K562 (cell line): ENCODE measurements around the gene ANKRD49. TPM values are rescaled to one million over a fixed set of nuclear protein-coding genes. Genes with fewer than 3 reads are reported as not detected.
A peak's percentile ranks its signal among the peaks of the same experiment; 100 is the strongest.

Source experiments
- ATAC-seq: fragments of 200-7000 bp; cut with Tn5 transposase; 3 replicates; pipeline ENCODE4 v1.9.1; 2020; ENCODE audit warnings: moderate library complexity
- BruUV-seq: library from RNA; stranded (reverse); fragments of 400-500 nt; replicated peaks from 2 replicates; lab custom pipeline; 2021; lab: Mats Ljungman, UMichigan
- CTCF ChIA-PET: fragments of 300-600 bp; formaldehyde crosslinking; extraction: SDS; loops from one replicate; lab custom pipeline; 2021; ENCODE audit warnings: low intra/inter-chr PET ratio; lab: Yijun Ruan, JAX
- POLR2A ChIA-PET: fragments of 300-600, 350-650 bp; sonication (Branson Sonifier 250); formaldehyde crosslinking; extraction: SDS; loops from one replicate; lab custom pipeline; 2021; ENCODE audit warnings: antibody characterized with exemption, inconsistent platforms; lab: Yijun Ruan, JAX
- DNase-seq, 4 experiments: peaks; one replicate each; pipeline versions ENCODE4 v3.0.0 to v3.0.0-alpha.2; 2011 to 2018; ENCODE audit warnings: low spot score in 3 of 4, mixed read lengths in 3 of 4; ENCODE audit errors: extremely low read depth in 1 of 4
- FAIRE-seq: peaks from 2 replicates; lab custom pipeline; 2011; peaks lifted over from hg19 to GRCh38; lab: Jason Lieb, UNC
- H2AFZ ChIP-seq: 2 replicates; pipeline ENCODE4 v1.6.0; 2011; ENCODE audit warnings: low read depth, low read length, control low read depth, inconsistent platforms
- H3K27ac ChIP-seq: fragments of 200-600 bp; 3 replicates; pipeline ENCODE4 v1.8.0; 2011; ENCODE audit warnings: low read depth, mild to moderate bottlenecking, control low read depth, inconsistent platforms, low read length, moderate library complexity, mixed read lengths; ENCODE audit errors: extremely low read depth
- H3K27me3 ChIP-seq, 2 experiments: fragments of 300-600 bp in 1 of 2; 2 replicates in 1 of 2; 3 replicates in 1 of 2; pipeline versions ENCODE4 v1.6.0 to v1.8.0; 2011; ENCODE audit warnings: inconsistent platforms in 2 of 2, low read length in 2 of 2, mild to moderate bottlenecking in 1 of 2, mixed read lengths in 1 of 2, moderate library complexity in 1 of 2; ENCODE audit not compliant: control insufficient read depth in 2 of 2, insufficient read depth in 2 of 2
- H3K36me3 ChIP-seq: fragments of 300-600 bp; 3 replicates; pipeline ENCODE4 v1.8.0; 2011; ENCODE audit warnings: mild to moderate bottlenecking, low read length, inconsistent platforms; ENCODE audit not compliant: control insufficient read depth, insufficient read depth
- H3K4me1 ChIP-seq, 2 experiments: fragments of 200-600 bp in 1 of 2; replicated peaks in 1 of 2; 2 replicates in 1 of 2; 3 replicates in 1 of 2; pipeline versions ENCODE4 v1.5.1 to v1.8.0; 2011; ENCODE audit warnings: inconsistent platforms in 2 of 2, low read length in 2 of 2, mild to moderate bottlenecking in 1 of 2, mixed read lengths in 1 of 2, moderate library complexity in 1 of 2; ENCODE audit not compliant: control insufficient read depth in 2 of 2, insufficient read depth in 2 of 2
- H3K4me2 ChIP-seq: 2 replicates; pipeline ENCODE4 v1.6.1; 2011; ENCODE audit warnings: low read length, control low read depth, inconsistent platforms, mixed read lengths; ENCODE audit not compliant: insufficient read depth
- H3K4me3 ChIP-seq: fragments of 200-600 bp; sonication (generic), shearing (Covaris generic); 2 replicates; pipeline ENCODE4 v1.5.1; 2016; ENCODE audit warnings: control low read depth, inconsistent platforms
- H3K79me2 ChIP-seq: fragments of 200-600 bp; 3 replicates; pipeline ENCODE4 v1.8.0; 2011; ENCODE audit warnings: low read length, inconsistent platforms; ENCODE audit not compliant: control insufficient read depth, insufficient read depth
- H3K9ac ChIP-seq, 2 experiments: 2 replicates each; pipeline versions ENCODE4 v1.6.0 to v1.6.1; 2011; ENCODE audit warnings: low read depth in 2 of 2, low read length in 2 of 2, control low read depth in 1 of 2, inconsistent platforms in 1 of 2, mild to moderate bottlenecking in 1 of 2, mixed read lengths in 1 of 2; ENCODE audit not compliant: insufficient read depth in 1 of 2
- H3K9me1 ChIP-seq: one replicate; pipeline ENCODE4 v1.6.0; 2011; ENCODE audit warnings: inconsistent platforms, mild to moderate bottlenecking, low read length, moderate library complexity; ENCODE audit not compliant: control insufficient read depth, insufficient read depth
- H3K9me3 ChIP-seq: replicated peaks from 2 replicates; pipeline ENCODE4 v1.5.1; 2011; ENCODE audit warnings: low read depth, low read length, inconsistent platforms; ENCODE audit not compliant: control insufficient read depth, insufficient read depth
- H4K20me1 ChIP-seq: replicated peaks from 2 replicates; pipeline ENCODE4 v1.6.1; 2011; ENCODE audit warnings: low read length, inconsistent platforms, mixed read lengths; ENCODE audit not compliant: control insufficient read depth, insufficient read depth
- DIDO1 ChIP-seq: fragments of 450-650 bp; IDR thresholded peaks from 2 replicates; pipeline ENCODE4 v1.6.1; 2016; ENCODE audit warnings: low read depth, missing biosample characterization, missing genetic modification characterization
- ETS2 ChIP-seq: IDR thresholded peaks from 2 replicates; pipeline ENCODE4 v1.6.1; 2016; ENCODE audit warnings: borderline replicate concordance, missing genetic modification characterization, mild to moderate bottlenecking, moderate library complexity, missing compliant biosample characterization; ENCODE audit not compliant: poor library complexity, severe bottlenecking
- KLF6 ChIP-seq: fragments of 250-450 bp; sonication (Bioruptor Pico); IDR thresholded peaks from 2 replicates; pipeline ENCODE4 v1.4.0; 2020; ENCODE audit warnings: mild to moderate bottlenecking, moderate library complexity, borderline replicate concordance
- NBN ChIP-seq: fragments of 450-650 bp; IDR thresholded peaks from 2 replicates; pipeline ENCODE4 v1.6.1; 2016; ENCODE audit warnings: low read depth, mild to moderate bottlenecking
- RBBP5 ChIP-seq: fragments of 200-600 bp; sonication (generic); IDR thresholded peaks from 2 replicates; pipeline ENCODE4 v1.6.1; 2012; ENCODE audit warnings: borderline replicate concordance, mild to moderate bottlenecking, low read length, control low read depth, inconsistent platforms; ENCODE audit not compliant: insufficient read depth, poor library complexity, severe bottlenecking
- TCF3 ChIP-seq: sonication (generic); formaldehyde crosslinking; IDR thresholded peaks from 2 replicates; pipeline ENCODE4 v1.4.0; 2020; ENCODE audit warnings: mild to moderate bottlenecking, missing genetic modification reagents
- TEAD1 ChIP-seq, 2 experiments: fragments of 450-650 bp in 1 of 2; sonication (generic) in 1 of 2; formaldehyde crosslinking; IDR thresholded peaks; 2 replicates each; pipeline versions ENCODE4 v1.4.0 to v1.8.0; 2020 to 2022; ENCODE audit warnings: mild to moderate bottlenecking in 2 of 2, missing genetic modification reagents in 1 of 2
- ZNF124 ChIP-seq: sonication (generic); formaldehyde crosslinking; IDR thresholded peaks from 2 replicates; pipeline ENCODE4 v1.8.1; 2022; ENCODE audit warnings: missing genetic modification reagents
- ZNF77 ChIP-seq: fragments of 250-450 bp; sonication (Bioruptor Pico); IDR thresholded peaks from 2 replicates; pipeline ENCODE4 v1.5.0; 2020
- WGBS: fragments of 100-300 bp; shearing (Covaris generic); methylation state at CpG from one replicate; pipeline ENCODE4 v1.1.6; 2016; ENCODE audit warnings: low coverage, mixed read lengths; ENCODE audit not compliant: insufficient coverage; ENCODE audit errors: missing lambda C conversion rate; 5-methylcytosine and 5-hydroxymethylcytosine counted together
- in situ Hi-C: fragments of 300-500 bp; cut with MboI; formaldehyde crosslinking; loops from 4 replicates; pipeline ENCODE4 v1.15.0; 2018; ENCODE audit warnings: inconsistent platforms, mixed read lengths
- intact Hi-C: fragments of 100-400 bp; cut with micrococcal nuclease; formaldehyde crosslinking; loops from 2 replicates; pipeline ENCODE4 v1.14.2; 2022
- polyA plus RNA-seq, 8 experiments: library from polyadenylated mRNA; depleted of rRNA in 4 of 8; stranded (reverse) in 5 of 8; unstranded in 3 of 8; fragments of >200 nt; fragmentation: Nextera tagmentation in 2 of 8; fragmentation: Illumina TruSeq in 1 of 8; extraction: Ambion mirVana in 2 of 8; extraction: Trizol in 1 of 8; gene quantifications; 2 replicates each; pipeline versions ENCODE4 v1.2.1 to v1.2.3, GENCODE V29; 2011 to 2014; ENCODE audit warnings: inconsistent platforms in 1 of 8, missing spikeins in 1 of 8
- total RNA-seq, 7 experiments: library from RNA; depleted of rRNA in 6 of 7; stranded (reverse); fragments of >200 nt in 6 of 7; fragmentation: Illumina TruSeq in 2 of 7; extraction: Trizol in 2 of 7; gene quantifications; 2 replicates each; pipeline versions ENCODE4 v1.2.1 to v1.2.3, GENCODE V29; 2011 to 2021; ENCODE audit warnings: low replicate concordance in 1 of 7
- TF ChIP-seq, protein P1 (sequence below): fragments of 450-650 bp; IDR thresholded peaks from 2 replicates; pipeline ENCODE4 v1.6.1; 2016; ENCODE audit warnings: borderline replicate concordance

The ANKRD49 gene
- total and polyA plus RNA-seq, 9 of the 15 experiments (the other 6 are each of a cell fraction or from before 2014, with no cell fraction given), result 13.4 to 43.5 (median 30.6) TPM

DNA sequence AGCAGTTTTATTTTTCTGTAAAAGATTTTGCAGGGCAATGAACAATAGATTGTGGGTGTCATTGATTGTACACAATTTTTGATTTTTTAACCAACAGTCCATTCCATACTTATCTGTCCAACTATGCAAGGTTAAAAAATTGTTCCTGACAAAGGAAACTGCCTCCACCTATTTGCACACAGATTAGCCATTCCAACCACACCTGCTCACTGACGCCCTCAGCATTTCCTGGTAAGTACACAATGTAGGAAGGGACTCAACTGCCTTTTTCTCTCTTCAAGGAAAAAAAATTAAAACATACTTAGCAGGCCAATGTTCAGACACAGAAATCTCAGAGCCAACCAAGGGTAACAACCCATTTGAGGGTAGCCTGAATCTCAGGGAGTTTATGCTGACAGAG, 45.6 kb downstream of the ANKRD49 start:
- peaks cover 0 to 4% of the 10 kb centered on the region in 2 experiments; a peak in 1 of 5 replicates for H3K27me3 ChIP-seq
- no peak for ATAC-seq
- no peaks in the 10 kb centered on the region for H3K36me3 ChIP-seq
- 0 out of 3 replicates have a peak, but pooled peaks cover 3% of the 10 kb centered on the region for H3K79me2 ChIP-seq
- H3K4me1 ChIP-seq, result peaks cover 4 to 11% of the 10 kb centered on the region in 2 experiments; a peak in 3 of 5 replicates
- no peak overlapping the region for H3K9ac ChIP-seq
- H4K20me1 ChIP-seq, result no peaks in the 10 kb centered on the region
- no peak overlapping the region for H3K27ac ChIP-seq
- CTCF ChIA-PET, result interaction anchor here (0.6 kb wide), 1 partner anchor 602 kb away, joined by 3 read pairs; no protein-coding TSS in a partner anchor
- no peak overlapping the region for H3K4me3 ChIP-seq
- no TSS peak for BruUV-seq
- 14% methylated on average over 1 of the region's 1 CpG for WGBS
- POLR2A ChIA-PET, result interaction anchor here (0.6 to 0.7 kb wide), 2 partner anchors 22 to 29 kb away, joined by 3 to 4 read pairs; no protein-coding TSS in a partner anchor
- H2AFZ ChIP-seq, result no peak overlapping the region
- in situ Hi-C loops, result no loop called here
- no peaks in the 10 kb centered on the region for H3K9me1 ChIP-seq
- DNase-seq, result no peak
- TF ChIP-seq ZNF124 (CRISPR knock-in tag), result no peak
- no peak for FAIRE-seq
- intact Hi-C loops, result no loop called here
- H3K4me2 ChIP-seq, result no peak overlapping the region
- H3K9me3 ChIP-seq, result no peaks in the 10 kb centered on the region

DNA sequence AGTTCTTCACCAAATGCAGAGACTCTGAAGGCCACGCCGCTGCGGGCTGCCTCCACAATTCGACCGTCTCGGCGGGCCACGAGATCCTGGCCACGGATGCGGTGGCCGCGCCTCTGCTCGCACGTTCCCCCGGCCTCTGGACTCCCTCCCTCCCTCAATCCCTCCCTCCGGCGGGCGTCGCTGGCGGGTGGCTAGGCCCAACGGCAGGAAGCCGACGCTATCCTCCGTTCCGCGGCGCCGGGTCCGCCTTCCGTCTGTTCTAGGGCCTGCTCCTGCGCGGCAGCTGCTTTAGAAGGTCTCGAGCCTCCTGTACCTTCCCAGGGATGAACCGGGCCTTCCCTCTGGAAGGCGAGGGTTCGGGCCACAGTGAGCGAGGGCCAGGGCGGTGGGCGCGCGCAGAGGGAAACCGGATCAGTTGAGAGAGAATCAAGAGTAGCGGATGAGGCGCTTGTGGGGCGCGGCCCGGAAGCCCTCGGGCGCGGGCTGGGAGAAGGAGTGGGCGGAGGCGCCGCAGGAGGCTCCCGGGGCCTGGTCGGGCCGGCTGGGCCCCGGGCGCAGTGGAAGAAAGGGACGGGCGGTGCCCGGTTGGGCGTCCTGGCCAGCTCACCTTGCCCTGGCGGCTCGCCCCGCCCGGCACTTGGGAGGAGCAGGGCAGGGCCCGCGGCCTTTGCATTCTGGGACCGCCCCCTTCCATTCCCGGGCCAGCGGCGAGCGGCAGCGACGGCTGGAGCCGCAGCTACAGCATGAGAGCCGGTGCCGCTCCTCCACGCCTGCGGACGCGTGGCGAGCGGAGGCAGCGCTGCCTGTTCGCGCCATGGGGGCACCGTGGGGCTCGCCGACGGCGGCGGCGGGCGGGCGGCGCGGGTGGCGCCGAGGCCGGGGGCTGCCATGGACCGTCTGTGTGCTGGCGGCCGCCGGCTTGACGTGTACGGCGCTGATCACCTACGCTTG, 50.2 kb downstream of the ANKRD49 start, which contains the start of gene FUT4:
Gene FUT4 (plus strand): TSS at position 227 of the 951 bp plus-strand sequence. CDS start 213 bp downstream, at position 440.
- Histone ChIP-seq H3K27ac (peak within 1 kb of the TSS; percentile 95), H3K9me3 (no peaks in the 10 kb centered on the region), H3K4me2 (peak within 1 kb of the TSS; percentile 84), H3K4me1 (peaks cover 19 to 27% of the 10 kb centered on the region in 2 experiments; a peak in 4 of 5 replicates), H3K79me2 (peaks cover 32% of the 10 kb centered on the region), H2AFZ (peak within 1 kb of the TSS; percentile 99), H3K27me3 (no peaks in the 10 kb centered on the region), H3K9ac (peak within 1 kb of the TSS; percentile 88 to 92), H4K20me1 (no peaks in the 10 kb centered on the region; the same call in 1 of the 2 replicates), H3K36me3 (peaks cover 13% of the 10 kb centered on the region; the same call in 2 of the 3 replicates), H3K4me3 (peak within 1 kb of the TSS; percentile 71), H3K9me1 (no peaks in the 10 kb centered on the region)
- WGBS, result 2% methylated on average over 71 of the region's 109 CpGs
- ChIA-PET POLR2A (interaction anchor here (0.6 kb wide), 1 partner anchor 1411 kb away, joined by 4 read pairs; no protein-coding TSS in a partner anchor), CTCF (interaction anchor here (0.5 kb wide), 1 partner anchor 16 kb away, joined by 3 read pairs; no protein-coding TSS in a partner anchor)
- FAIRE-seq, result peak; percentile 19
- ATAC-seq, result peak; percentile 93
- peak; percentile 84 to 88 (median 86) for DNase-seq
- intact Hi-C loops, result no loop called here
- in situ Hi-C loops, result no loop called here
- no TSS peak for BruUV-seq
- TF ChIP-seq DIDO1 (tag), result no peak; the same call in 1 of the 2 replicates
- 0 out of 2 replicates have a peak, but pooled peaks have one; percentile 9 for TF ChIP-seq TCF3 (CRISPR knock-in tag)
- TF ChIP-seq, protein P1, sequence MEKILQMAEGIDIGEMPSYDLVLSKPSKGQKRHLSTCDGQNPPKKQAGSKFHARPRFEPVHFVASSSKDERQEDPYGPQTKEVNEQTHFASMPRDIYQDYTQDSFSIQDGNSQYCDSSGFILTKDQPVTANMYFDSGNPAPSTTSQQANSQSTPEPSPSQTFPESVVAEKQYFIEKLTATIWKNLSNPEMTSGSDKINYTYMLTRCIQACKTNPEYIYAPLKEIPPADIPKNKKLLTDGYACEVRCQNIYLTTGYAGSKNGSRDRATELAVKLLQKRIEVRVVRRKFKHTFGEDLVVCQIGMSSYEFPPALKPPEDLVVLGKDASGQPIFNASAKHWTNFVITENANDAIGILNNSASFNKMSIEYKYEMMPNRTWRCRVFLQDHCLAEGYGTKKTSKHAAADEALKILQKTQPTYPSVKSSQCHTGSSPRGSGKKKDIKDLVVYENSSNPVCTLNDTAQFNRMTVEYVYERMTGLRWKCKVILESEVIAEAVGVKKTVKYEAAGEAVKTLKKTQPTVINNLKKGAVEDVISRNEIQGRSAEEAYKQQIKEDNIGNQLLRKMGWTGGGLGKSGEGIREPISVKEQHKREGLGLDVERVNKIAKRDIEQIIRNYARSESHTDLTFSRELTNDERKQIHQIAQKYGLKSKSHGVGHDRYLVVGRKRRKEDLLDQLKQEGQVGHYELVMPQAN, result peak; percentile 67; the same call in 1 of the 2 replicates
- TF ChIP-seq TEAD1 (CRISPR knock-in tag; IDR thresholded peaks at IDR 0.05), result peak in 1 of 2 experiments; percentile 83; a peak in 3 of 4 replicates
- TF ChIP-seq KLF6, result peak; percentile 17; the same call in 1 of the 2 replicates
- TF ChIP-seq ZNF77 (CRISPR knock-in tag), result no peak
- TF ChIP-seq NBN, result peak; percentile 88; the same call in 1 of the 2 replicates
- peak; percentile 76 for TF ChIP-seq RBBP5
- TF ChIP-seq ETS2 (tag), result no peak
